Mesothelial cell of epicardium (in vitro differentiated cells): ENCODE results near the gene NPL. TPM values are rescaled to one million over a fixed set of nuclear protein-coding genes. Genes with fewer than 3 reads are reported as not detected.

Experiments
- DNase-seq, 2 experiments: peaks; one replicate each; pipeline ENCODE4 v3.0.0; 2021; ENCODE audit warnings: low spot score in 2 of 2; ENCODE audit not compliant: unreplicated experiment in 2 of 2
- H3K27ac Mint-ChIP-seq: 2 replicates; pipeline ENCODE4 v1.8.0; 2021; ENCODE audit warnings: mixed read lengths
- H3K27me3 Mint-ChIP-seq: 2 replicates; pipeline ENCODE4 v1.8.0; 2021; ENCODE audit warnings: low read depth, mixed read lengths
- H3K36me3 Mint-ChIP-seq: 2 replicates; pipeline ENCODE4 v1.8.0; 2021; ENCODE audit warnings: mixed read lengths
- H3K4me1 Mint-ChIP-seq: 2 replicates; pipeline ENCODE4 v1.8.0; 2021; ENCODE audit warnings: mixed read lengths
- H3K4me3 Mint-ChIP-seq: 2 replicates; pipeline ENCODE4 v1.8.0; 2021; ENCODE audit warnings: mild to moderate bottlenecking, moderate library complexity, mixed read lengths
- H3K9me3 Mint-ChIP-seq: 2 replicates; pipeline ENCODE4 v1.8.0; 2021; ENCODE audit warnings: mixed read lengths
- CTCF ChIP-seq: fragments of 200-600 bp; sonication (generic); IDR thresholded peaks from one replicate; pipeline ENCODE4 v1.5.0; 2021; ENCODE audit warnings: antibody characterized with exemption; ENCODE audit not compliant: unreplicated experiment
- total RNA-seq: library from RNA; stranded (reverse); gene quantifications from 3 replicates; pipeline ENCODE4 v1.2.1, GENCODE V29; 2021

The NPL gene
- total RNA-seq, 1 donor from 2014 or later: 3.9 TPM

DNA sequence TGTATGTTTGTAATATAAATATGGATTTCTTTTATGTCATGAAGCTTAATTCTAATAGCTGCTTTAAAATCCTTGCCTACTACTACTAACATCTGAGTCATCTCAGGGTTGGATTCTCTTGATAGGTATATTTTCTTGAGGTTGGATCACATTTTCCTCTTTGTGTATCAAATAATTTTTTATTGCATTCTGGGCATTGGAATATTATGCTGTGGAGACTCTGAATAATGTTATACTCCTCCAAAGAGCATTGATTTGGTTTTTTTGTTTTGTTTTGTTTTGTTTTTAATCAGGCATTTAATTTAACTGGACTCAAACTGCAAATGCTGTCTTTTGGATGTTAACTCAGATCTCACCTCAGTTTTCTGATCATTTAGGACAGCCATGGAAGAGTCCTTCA, 57.5 kb downstream of the NPL start:
- no peak for DNase-seq
- Mint-ChIP-seq H3K27me3 (no peaks in the 10 kb centered on the region), H3K9me3 (no peaks in the 10 kb centered on the region), H3K4me3 (no peak overlapping the region), H3K27ac (no peak overlapping the region), H3K36me3 (peaks cover 46% of the 10 kb centered on the region), H3K4me1 (peaks cover 20% of the 10 kb centered on the region)
- no peak for TF ChIP-seq CTCF

DNA sequence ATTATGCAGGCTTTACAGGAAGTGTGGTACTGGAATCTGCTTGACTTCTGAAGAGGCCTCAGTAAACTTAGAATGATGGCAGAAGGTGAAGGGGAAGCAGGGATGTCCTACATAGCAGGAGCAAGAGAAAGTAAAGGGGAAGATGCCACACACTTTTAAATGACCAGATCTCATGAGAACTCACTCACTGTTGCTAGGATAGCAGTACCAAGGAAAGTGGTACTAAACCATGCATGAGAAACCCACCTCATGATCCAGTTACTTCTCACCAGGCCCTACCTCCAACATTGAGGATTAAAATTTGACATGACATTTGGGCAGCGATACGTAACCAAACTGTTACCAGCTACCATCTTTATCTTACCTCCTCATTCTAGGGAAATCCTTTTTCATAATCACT, 59.2 kb downstream of the NPL start:
- no peak overlapping the region for H3K27ac Mint-ChIP-seq
- H3K9me3 Mint-ChIP-seq: no peaks in the 10 kb centered on the region
- no peak overlapping the region for H3K4me3 Mint-ChIP-seq
- peaks cover 5% of the 10 kb centered on the region for H3K4me1 Mint-ChIP-seq
- H3K36me3 Mint-ChIP-seq: peaks cover 52% of the 10 kb centered on the region
- H3K27me3 Mint-ChIP-seq: no peaks in the 10 kb centered on the region
- TF ChIP-seq CTCF: no peak
- no peak for DNase-seq

DNA sequence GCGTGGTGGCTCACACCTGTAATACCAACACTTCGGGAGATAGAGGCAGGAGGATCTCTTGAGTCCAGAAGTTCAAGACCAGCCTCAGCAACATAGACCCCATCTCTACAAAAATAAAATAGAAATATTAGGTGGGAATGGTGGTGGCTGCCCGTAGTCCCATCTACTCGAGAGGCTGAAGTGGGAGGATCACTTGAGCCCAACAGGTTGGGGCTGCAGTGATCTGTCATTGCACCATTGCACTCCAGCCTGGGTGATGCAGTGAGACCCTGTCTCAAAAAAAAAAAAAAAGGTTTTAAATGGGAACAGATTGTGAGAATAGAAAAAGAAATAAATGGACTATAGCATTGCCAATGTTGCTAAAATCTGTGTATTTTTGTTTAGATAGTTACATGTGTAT, 60.7 kb downstream of the NPL start:
- Mint-ChIP-seq H3K4me3 (no peak overlapping the region), H3K27me3 (no peaks in the 10 kb centered on the region), H3K4me1 (no peaks in the 10 kb centered on the region), H3K9me3 (no peaks in the 10 kb centered on the region), H3K36me3 (peaks cover 59% of the 10 kb centered on the region), H3K27ac (no peak overlapping the region)
- DNase-seq: no peak
- no peak for TF ChIP-seq CTCF

DNA sequence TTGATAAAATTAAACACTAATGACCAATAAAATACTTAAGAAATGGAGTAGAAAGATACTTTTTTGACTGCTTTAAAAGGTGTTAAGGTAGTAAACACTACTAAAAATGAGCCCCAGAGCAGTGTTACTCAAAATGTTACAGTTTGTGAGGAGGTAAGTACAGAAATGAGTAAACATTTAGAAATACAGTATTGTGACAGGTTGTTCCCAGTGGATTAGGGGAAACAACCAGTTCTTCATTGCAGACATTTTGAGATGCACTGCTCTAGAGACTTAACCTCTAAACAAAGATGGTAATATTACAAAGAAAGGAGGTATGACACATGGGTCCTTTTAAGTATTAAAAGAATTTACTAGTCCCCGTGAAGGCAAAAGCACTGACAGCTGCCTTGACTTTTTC, 62.3 kb downstream of the NPL start:
- Mint-ChIP-seq H3K27me3 (no peaks in the 10 kb centered on the region), H3K4me1 (no peaks in the 10 kb centered on the region), H3K36me3 (peaks cover 58% of the 10 kb centered on the region), H3K9me3 (no peaks in the 10 kb centered on the region), H3K27ac (no peak overlapping the region), H3K4me3 (no peak overlapping the region)
- no peak for DNase-seq
- TF ChIP-seq CTCF: no peak

DNA sequence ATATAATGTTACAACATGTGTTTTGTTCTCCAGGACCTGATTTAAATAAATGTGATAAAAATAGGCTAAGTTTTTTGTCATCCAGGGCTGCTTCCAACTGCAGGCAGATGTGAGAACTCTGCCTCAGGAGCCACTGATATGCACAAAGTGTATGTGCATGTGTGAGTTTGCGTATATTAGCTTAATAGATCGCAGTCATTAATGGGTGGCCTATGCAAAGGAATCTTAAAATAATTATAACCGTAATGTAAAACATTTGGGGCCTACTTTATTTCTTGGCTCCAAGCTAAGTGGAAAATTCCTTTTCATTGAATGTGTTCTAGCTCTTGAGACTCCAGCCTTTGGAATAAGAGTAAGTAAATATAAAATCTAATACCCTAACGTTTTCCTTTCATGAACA, 66.3 kb downstream of the NPL start:
- H3K27me3 Mint-ChIP-seq: no peaks in the 10 kb centered on the region
- H3K4me1 Mint-ChIP-seq: no peaks in the 10 kb centered on the region
- H3K4me3 Mint-ChIP-seq: no peak overlapping the region
- H3K9me3 Mint-ChIP-seq: no peaks in the 10 kb centered on the region
- no peak for TF ChIP-seq CTCF
- no peak for DNase-seq
- no peak overlapping the region for H3K27ac Mint-ChIP-seq
- H3K36me3 Mint-ChIP-seq: peaks cover 52% of the 10 kb centered on the region

DNA sequence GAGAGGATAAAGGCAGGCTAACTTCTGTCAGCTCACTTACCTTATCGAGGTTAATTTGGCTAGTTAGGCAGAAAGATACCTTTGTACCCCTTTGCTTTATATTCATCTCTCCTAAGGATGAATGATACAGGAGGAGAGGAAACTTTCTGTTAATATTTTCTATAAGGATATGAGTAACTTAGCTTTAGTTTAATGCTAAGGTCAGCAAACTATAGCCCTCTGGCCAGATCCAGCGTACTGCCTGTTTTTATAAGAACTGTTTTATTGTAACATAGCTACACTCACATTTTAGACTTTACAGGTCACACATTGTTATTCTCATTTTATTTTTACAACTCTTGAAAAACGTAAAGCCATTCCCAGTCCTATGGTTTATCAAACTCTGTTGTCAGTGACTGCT, 67.6 kb downstream of the NPL start:
- TF ChIP-seq CTCF: no peak
- H3K9me3 Mint-ChIP-seq: no peaks in the 10 kb centered on the region

More for the DNA sequence above, 67.6 kb downstream of the NPL start:
- DNase-seq: no peak
- no peaks in the 10 kb centered on the region for H3K27me3 Mint-ChIP-seq
- H3K36me3 Mint-ChIP-seq: peaks cover 58% of the 10 kb centered on the region
- H3K4me1 Mint-ChIP-seq: no peaks in the 10 kb centered on the region
- H3K4me3 Mint-ChIP-seq: no peak overlapping the region
- H3K27ac Mint-ChIP-seq: no peak overlapping the region
